HG03103 (cell line): ENCODE results near the gene AXL.
"Not testable (repeated sequence)": the region's sequence is repeated elsewhere in the genome, so short reads cannot be mapped to it uniquely, and the experiment has no call there.

Source experiments
- ATAC-seq: cut with Tn5 transposase; IDR thresholded peaks from one replicate; pipeline ENCODE4 v1.9.1; 2021; ENCODE audit warnings: low read depth; ENCODE audit not compliant: unreplicated experiment

The AXL gene

DNA sequence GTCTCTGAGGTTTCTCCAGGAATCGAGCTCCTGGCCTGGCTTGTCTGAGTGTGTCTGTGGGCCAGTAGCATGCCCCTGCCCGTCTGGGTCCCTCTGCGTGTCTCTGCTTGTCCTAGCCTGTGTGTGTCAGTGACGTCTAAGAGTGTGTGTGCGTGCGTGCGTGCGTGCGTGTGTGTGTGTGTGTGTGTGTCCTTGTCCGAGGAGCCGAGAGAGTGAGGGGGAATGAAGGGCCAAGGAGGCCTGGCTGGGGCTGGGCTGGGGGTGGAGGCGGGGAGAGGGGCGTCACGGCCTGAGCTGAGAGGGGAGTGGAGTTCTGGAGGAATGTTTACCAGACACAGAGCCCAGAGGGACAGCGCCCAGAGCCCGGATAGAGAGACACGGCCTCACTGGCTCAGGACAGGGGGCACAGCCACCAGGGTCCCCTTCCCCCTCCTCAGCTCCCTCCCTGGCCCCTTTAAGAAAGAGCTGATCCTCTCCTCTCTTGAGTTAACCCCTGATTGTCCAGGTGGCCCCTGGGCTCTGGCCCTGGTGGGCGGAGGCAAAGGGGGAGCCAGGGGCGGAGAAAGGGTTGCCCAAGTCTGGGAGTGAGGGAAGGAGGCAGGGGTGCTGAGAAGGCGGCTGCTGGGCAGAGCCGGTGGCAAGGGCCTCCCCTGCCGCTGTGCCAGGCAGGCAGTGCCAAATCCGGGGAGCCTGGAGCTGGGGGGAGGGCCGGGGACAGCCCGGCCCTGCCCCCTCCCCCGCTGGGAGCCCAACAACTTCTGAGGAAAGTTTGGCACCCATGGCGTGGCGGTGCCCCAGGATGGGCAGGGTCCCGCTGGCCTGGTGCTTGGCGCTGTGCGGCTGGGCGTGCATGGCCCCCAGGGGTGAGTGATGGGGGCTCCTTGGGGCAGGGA is at the start of gene AXL:
Gene AXL (plus strand): TSS at position 609 of the 893 bp plus-strand sequence. CDS start 170 bp downstream, at position 779.
- no peak for ATAC-seq

DNA sequence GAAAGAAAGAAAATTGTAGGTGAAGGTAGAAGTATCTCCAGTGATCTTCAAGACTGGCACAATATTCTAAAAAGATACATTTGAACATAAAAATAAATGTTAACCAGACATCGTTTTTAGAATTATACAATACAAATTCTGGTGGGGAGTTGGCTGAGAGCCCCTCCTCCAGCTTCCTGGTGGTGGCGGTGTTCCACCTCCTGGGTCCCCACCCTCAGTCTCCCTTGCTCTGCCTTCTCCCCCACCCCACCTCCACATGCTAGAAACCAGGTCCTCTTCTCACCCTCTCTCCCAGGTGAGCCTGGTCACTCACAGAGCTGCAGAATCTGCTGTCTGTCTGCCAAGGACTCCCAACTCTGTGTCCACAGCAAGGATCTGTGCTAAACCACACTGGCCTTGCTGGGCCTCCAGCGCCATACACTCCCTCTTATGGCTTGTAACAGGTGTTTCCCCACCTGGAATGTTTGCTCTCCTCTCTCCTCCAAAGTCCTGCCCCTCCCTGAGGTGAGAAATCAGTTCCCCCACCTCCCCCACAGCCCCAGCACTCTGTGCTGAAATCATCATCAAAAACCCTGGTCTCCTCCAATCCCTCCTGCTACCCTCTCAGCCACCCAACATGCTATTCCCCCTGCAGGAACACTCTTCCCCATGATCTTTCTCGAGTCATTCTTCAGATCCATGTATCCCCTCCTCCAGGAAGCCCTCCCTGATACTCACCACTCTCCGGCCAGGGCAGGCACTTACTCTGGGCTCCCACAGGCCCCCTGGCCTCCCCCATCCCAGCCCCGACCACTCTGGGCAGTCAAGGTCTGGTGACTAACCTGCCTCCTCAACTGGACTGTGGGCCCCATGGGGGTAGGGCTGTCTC is 46.5 kb upstream of the AXL start:
- ATAC-seq = no peak

- ATAC-seq = no peak
Observed at GRCh38 chr19:41174297-41174928, 44.6 kb upstream of the AXL start.

GRCh38 chr19:41175801-41176777 is 42.9 kb upstream of the AXL start:
- no peak for ATAC-seq

- ATAC-seq = not testable (repeated sequence)
Observed at GRCh38 chr19:41180173-41180572, 38.9 kb upstream of the AXL start.

GRCh38 chr19:41186971-41187883 is 31.8 kb upstream of the AXL start:
- ATAC-seq = no peak

GRCh38 chr19:41187884-41188279 is 31.1 kb upstream of the AXL start:
- no peak for ATAC-seq

GRCh38 chr19:41189425-41190065 is 29.5 kb upstream of the AXL start:
- ATAC-seq = no peak

GRCh38 chr19:41192574-41193429 is 26.2 kb upstream of the AXL start, which contains the start of gene CYP2S1:
Gene CYP2S1, plus strand, starts transcription at chr19:41193219. Its CDS starts 46 bp downstream, at chr19:41193265.
- no peak for ATAC-seq

DNA sequence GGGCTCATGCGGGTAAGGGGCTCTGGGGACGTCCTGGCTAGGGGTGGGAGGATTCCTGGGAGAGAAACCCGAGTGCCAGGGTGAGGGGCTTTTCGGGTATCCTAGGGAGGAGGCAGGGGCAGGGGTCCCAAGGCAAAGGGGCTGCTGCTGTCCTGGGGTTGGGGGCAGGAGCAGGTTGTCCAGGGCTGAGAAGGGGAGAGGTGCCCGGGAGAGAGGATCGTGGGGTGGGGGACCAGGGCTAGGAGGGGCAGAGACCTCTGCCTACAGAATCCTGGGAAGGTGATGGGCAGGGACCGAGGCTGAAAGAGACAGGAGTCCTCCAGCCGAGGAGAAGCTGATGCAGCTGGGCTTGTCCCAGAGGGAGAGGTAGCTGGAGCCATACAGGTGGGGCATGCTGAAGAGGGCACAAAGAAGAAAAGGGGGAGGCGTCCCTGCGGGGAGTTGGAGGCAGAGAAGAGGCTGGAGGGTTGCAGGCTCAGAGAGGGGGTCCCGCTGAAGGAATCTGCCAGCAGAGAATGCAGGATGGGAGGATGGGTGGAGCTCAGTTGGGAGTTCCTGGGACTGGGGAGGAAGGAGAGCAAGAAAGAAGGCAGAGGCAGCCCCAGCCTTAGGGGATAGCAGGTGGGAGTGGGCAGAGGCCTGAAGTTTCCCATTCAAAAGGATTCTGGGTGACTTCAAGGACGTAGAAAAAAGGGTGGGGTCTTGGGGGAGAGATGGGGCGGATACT is 25.4 kb upstream of the AXL start:
- ATAC-seq = no peak

GRCh38 chr19:41194157-41194552 is 24.9 kb upstream of the AXL start:
- no peak for ATAC-seq

DNA sequence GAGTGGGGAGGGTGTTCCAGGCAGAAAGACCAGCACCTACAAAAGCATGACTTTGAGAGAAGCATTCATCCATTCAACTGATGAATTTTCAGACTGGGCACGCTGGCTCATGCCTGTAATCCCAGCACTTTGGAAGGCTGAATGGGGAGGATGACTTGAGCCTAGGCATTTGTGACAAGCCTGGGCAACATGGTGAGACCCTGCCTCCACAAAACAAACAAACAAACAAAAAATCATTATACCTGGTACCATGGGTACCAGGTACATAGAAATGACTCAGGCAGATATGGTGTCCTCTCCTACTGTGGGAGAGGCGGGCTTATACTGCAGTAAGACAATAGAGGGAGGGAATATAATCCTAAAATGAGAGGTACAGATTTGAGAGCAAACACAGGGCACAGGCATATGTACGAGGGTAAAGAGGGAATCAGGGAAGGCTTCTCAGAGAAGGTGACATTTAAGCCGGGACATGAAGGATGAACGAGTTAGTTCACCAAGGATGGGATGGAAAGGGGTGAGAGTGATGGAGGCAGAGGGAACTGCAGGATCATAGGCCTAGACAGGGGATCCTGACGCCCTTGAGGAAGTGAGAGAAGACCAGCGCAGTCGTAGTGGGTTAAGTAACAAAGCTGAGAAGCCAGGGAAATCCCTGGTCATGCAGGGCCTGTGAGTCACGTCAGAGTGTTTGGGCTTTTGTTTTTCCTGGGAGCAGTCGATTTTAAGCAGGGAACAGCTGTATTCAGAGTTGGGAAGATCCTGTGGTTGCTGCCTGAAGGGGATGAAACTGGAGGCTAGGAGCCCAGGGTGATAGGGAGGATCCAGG is 23.1 kb upstream of the AXL start:
- ATAC-seq = no peak

DNA sequence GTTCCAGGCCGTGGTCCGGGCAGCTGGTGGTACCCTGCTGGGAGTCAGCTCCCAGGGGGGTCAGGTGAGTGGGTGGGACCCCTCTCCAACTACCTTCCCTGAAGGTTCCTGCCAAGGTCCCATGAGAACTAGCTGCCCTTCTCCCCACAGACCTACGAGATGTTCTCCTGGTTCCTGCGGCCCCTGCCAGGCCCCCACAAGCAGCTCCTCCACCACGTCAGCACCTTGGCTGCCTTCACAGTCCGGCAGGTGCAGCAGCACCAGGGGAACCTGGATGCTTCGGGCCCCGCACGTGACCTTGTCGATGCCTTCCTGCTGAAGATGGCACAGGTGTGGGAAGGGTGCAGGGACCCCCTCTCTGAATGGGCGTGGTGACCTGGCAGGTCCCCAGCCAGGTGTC is 20.5 kb upstream of the AXL start:
- ATAC-seq = no peak

GRCh38 chr19:41203371-41203770 is 15.7 kb upstream of the AXL start:
- ATAC-seq = no peak

- ATAC-seq = not testable (repeated sequence)
Observed at GRCh38 chr19:41204338-41204737, 14.7 kb upstream of the AXL start.

DNA sequence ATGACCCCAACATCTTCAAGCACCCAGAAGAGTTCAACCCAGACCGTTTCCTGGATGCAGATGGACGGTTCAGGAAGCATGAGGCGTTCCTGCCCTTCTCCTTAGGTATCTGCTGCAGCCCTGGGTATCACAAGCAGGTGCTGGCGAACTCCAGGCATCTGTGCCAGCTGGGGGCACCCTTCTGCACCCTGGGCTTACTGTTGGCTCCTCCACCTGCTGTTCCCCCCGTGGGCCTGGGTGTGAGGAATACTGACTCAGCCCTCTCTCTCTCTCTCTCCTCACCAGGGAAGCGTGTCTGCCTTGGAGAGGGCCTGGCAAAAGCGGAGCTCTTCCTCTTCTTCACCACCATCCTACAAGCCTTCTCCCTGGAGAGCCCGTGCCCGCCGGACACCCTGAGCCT is 13.0 kb upstream of the AXL start:
- no peak for ATAC-seq
